Measurements from ENCODE around the gene METTL8. TPM values are rescaled to one million over a fixed set of nuclear protein-coding genes. Genes with fewer than 3 reads are reported as not detected.

METTL8 gene
- total RNA-seq, 2 donors from 2014 or later = 11.0 to 23.1 TPM

DNA sequence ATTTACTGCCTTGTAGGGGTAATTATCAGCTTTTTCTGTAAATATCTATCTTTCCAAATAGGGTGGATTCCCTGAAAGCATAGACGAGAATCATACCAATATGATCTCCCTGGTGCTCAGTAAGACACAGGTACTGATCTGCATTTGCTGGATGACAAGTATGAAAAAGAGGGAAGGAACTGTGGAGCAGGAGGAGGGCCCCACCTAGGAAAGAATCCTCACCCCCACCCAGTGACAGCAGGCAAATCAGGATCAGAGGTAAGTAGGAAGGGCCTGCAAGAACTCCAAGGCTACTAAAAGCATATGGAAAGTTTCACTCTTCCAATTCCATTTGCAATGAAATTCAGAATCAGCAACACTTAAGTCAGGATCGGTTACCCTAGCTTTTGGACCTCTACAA, 42.3 kb downstream of the METTL8 start:
- Histone ChIP-seq H3K4me1 (ENCODE audit: control insufficient read depth in 1 of 2, low read depth in 2 of 2) (peaks cover 3 to 18% of the 10 kb centered on the region in 2 donors), H3K9me3 (no peaks in the 10 kb centered on the region), H3K27me3 (replicated peaks; ENCODE audit: insufficient read depth) (no peaks in the 10 kb centered on the region), H3K36me3 (no peaks in the 10 kb centered on the region), H3K4me3 (no peak overlapping the region), H3K27ac (no peak overlapping the region)
- ATAC-seq (ENCODE audit: insufficient number of reproducible peaks, low FRiP score, low read depth) = no peak
- DNase-seq (ENCODE audit: low spot score) = no peak
- TF ChIP-seq, protein P1, sequence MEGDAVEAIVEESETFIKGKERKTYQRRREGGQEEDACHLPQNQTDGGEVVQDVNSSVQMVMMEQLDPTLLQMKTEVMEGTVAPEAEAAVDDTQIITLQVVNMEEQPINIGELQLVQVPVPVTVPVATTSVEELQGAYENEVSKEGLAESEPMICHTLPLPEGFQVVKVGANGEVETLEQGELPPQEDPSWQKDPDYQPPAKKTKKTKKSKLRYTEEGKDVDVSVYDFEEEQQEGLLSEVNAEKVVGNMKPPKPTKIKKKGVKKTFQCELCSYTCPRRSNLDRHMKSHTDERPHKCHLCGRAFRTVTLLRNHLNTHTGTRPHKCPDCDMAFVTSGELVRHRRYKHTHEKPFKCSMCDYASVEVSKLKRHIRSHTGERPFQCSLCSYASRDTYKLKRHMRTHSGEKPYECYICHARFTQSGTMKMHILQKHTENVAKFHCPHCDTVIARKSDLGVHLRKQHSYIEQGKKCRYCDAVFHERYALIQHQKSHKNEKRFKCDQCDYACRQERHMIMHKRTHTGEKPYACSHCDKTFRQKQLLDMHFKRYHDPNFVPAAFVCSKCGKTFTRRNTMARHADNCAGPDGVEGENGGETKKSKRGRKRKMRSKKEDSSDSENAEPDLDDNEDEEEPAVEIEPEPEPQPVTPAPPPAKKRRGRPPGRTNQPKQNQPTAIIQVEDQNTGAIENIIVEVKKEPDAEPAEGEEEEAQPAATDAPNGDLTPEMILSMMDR (IDR thresholded peaks at IDR 0.05) = no peak

- H3K27ac ChIP-seq = no peak overlapping the region
- H3K36me3 ChIP-seq = no peaks in the 10 kb centered on the region
- peaks cover 3 to 18% of the 10 kb centered on the region in 2 donors for H3K4me1 ChIP-seq (ENCODE audit: control insufficient read depth in 1 of 2, low read depth in 2 of 2)
- ATAC-seq (ENCODE audit: insufficient number of reproducible peaks, low FRiP score, low read depth) (no peak), DNase-seq (ENCODE audit: low spot score) (no peak)
- no peak overlapping the region for H3K4me3 ChIP-seq
- H3K27me3 ChIP-seq (replicated peaks; ENCODE audit: insufficient read depth) = no peaks in the 10 kb centered on the region
- H3K9me3 ChIP-seq = no peaks in the 10 kb centered on the region
- TF ChIP-seq, protein P1 (IDR thresholded peaks at IDR 0.05) = no peak
Observed at GRCh38 chr2:171390941-171391516, 42.8 kb downstream of the METTL8 start.

GRCh38 chr2:171389780-171390179, 44.0 kb downstream of the METTL8 start:
- TF ChIP-seq, protein P1 (IDR thresholded peaks at IDR 0.05) = no peak
- ATAC-seq (ENCODE audit: insufficient number of reproducible peaks, low FRiP score, low read depth) (no peak), DNase-seq (ENCODE audit: low spot score) (no peak)
- no peak overlapping the region for H3K4me3 ChIP-seq
- H3K4me1 ChIP-seq (ENCODE audit: control insufficient read depth in 1 of 2, low read depth in 2 of 2) = peaks cover 3 to 18% of the 10 kb centered on the region in 2 donors
- no peaks in the 10 kb centered on the region for H3K27me3 ChIP-seq (replicated peaks; ENCODE audit: insufficient read depth)
- no peak overlapping the region for H3K27ac ChIP-seq
- no peaks in the 10 kb centered on the region for H3K9me3 ChIP-seq
- no peaks in the 10 kb centered on the region for H3K36me3 ChIP-seq

DNA sequence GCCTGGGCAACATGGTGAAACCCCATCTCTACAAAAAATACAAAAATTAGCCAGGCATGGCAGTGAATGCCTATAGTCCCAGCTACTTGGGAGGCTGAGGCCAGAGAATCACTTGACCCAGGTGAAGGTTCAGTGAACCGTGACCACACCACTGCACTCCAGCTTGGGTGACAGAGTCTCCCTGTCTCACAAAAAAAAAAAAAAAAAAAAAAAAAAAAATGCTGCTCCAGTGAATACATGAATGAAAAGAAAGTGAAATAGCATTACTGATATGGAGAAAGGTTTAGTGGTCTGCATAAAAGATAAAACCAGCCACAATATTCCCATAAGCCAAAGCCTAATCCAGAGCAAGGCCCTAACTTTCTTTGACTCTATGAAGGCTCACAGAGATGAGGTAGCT, 44.5 kb downstream of the METTL8 start:
- TF ChIP-seq, protein P1 (IDR thresholded peaks at IDR 0.05) = no peak
- ATAC-seq (ENCODE audit: insufficient number of reproducible peaks, low FRiP score, low read depth) = no peak

DNA sequence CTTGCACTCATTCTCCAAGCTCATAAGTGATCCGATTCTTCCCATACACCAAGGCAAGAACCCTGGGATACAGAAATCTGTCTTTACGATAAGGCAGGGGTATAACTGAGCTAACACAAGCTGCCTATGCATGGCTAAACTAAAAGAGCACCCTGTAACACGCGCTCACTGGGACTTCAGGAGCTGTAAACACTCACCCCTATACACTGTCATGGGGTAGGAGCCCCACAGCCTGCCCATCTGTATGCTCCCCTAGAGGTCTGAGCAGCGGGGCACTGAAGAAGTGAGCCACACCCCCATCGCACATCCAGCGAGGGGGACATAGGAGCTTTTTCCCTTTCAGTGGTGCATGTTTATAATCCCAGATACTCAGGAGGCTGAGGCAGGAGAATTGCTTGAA, 46.7 kb downstream of the METTL8 start:
- no peak for DNase-seq (ENCODE audit: low spot score)

More for the DNA sequence above, 44.5 kb downstream of the METTL8 start:
- H3K27ac ChIP-seq = no peak overlapping the region
- no peaks in the 10 kb centered on the region for H3K36me3 ChIP-seq
- H3K27me3 ChIP-seq (replicated peaks; ENCODE audit: insufficient read depth) = no peaks in the 10 kb centered on the region
- peaks cover 3 to 18% of the 10 kb centered on the region in 2 donors for H3K4me1 ChIP-seq (ENCODE audit: control insufficient read depth in 1 of 2, low read depth in 2 of 2)
- no peak overlapping the region for H3K4me3 ChIP-seq
- no peak for DNase-seq (ENCODE audit: low spot score)
- no peaks in the 10 kb centered on the region for H3K9me3 ChIP-seq

More for the DNA sequence above, 46.7 kb downstream of the METTL8 start:
- Histone ChIP-seq H3K4me3 (no peak overlapping the region), H3K36me3 (no peaks in the 10 kb centered on the region), H3K4me1 (ENCODE audit: control insufficient read depth in 1 of 2, low read depth in 2 of 2) (peaks cover 3 to 17% of the 10 kb centered on the region in 2 donors), H3K27me3 (replicated peaks; ENCODE audit: insufficient read depth) (no peaks in the 10 kb centered on the region), H3K9me3 (no peaks in the 10 kb centered on the region), H3K27ac (no peak overlapping the region)
- no peak for ATAC-seq (ENCODE audit: insufficient number of reproducible peaks, low FRiP score, low read depth)
- TF ChIP-seq, protein P1 (IDR thresholded peaks at IDR 0.05) = no peak
